K562 (cell line): ENCODE measurements around the gene MAP4K4.

Experiments
- GATA2 ChIP-seq: sonication (generic); formaldehyde crosslinking; IDR thresholded peaks from 2 replicates; pipeline ENCODE4 v1.4.0; 2020; ENCODE audit warnings: mild to moderate bottlenecking, missing genetic modification reagents
- HCFC1 ChIP-seq: IDR thresholded peaks from 2 replicates; pipeline ENCODE4 v1.6.1; 2012; ENCODE audit warnings: low read depth, low read length, improper control_type of control experiment
- JUND ChIP-seq, 2 experiments: IDR thresholded peaks; 2 replicates in 1 of 2; 3 replicates in 1 of 2; pipeline ENCODE4 v1.6.1; 2011; ENCODE audit warnings: borderline replicate concordance in 2 of 2, low read depth in 2 of 2, low read length in 2 of 2, improper control_type of control experiment in 1 of 2, missing biosample characterization in 1 of 2, missing genetic modification characterization in 1 of 2, missing genetic modification reagents in 1 of 2
- PRMT5 ChIP-seq: sonication (generic); formaldehyde crosslinking; IDR thresholded peaks from 2 replicates; pipeline ENCODE4 v1.5.0; 2020; ENCODE audit warnings: missing genetic modification reagents
- ZFPM2 ChIP-seq: fragments of 250-450 bp; sonication (Bioruptor Pico); IDR thresholded peaks from 2 replicates; pipeline ENCODE4 v1.5.1; 2022; ENCODE audit warnings: mild to moderate bottlenecking
- ZNF583 ChIP-seq: fragments of 250-450 bp; sonication (Bioruptor Pico); IDR thresholded peaks from 2 replicates; pipeline ENCODE4 v1.4.0; 2020
- TF ChIP-seq, protein P1 (sequence below): sonication (generic); formaldehyde crosslinking; IDR thresholded peaks from 2 replicates; pipeline ENCODE4 v1.8.1; 2023; ENCODE audit warnings: mild to moderate bottlenecking, missing genetic modification reagents
- TF ChIP-seq, protein P2 (sequence below), 3 experiments: IDR thresholded peaks in 2 of 3; conservative IDR thresholded peaks in 1 of 3; 2 replicates each; pipeline ENCODE4 v1.5.1; 2011 to 2012; ENCODE audit warnings: low read length in 3 of 3, mild to moderate bottlenecking in 3 of 3, control low read depth in 2 of 3, improper control_type of control experiment in 1 of 3, inconsistent platforms in 1 of 3, low read depth in 1 of 3, mixed read lengths in 1 of 3, moderate library complexity in 1 of 3; ENCODE audit not compliant: insufficient read depth in 2 of 3
- TF ChIP-seq, protein P3 (sequence below): sonication (generic); formaldehyde crosslinking; IDR thresholded peaks from 2 replicates; pipeline ENCODE4 v1.8.1; 2023; ENCODE audit warnings: mild to moderate bottlenecking, missing genetic modification reagents
- TF ChIP-seq, protein P4 (sequence below): sonication (generic); formaldehyde crosslinking; IDR thresholded peaks from 2 replicates; pipeline ENCODE4 v1.8.0; 2022; ENCODE audit warnings: mild to moderate bottlenecking, missing genetic modification reagents

DNA sequence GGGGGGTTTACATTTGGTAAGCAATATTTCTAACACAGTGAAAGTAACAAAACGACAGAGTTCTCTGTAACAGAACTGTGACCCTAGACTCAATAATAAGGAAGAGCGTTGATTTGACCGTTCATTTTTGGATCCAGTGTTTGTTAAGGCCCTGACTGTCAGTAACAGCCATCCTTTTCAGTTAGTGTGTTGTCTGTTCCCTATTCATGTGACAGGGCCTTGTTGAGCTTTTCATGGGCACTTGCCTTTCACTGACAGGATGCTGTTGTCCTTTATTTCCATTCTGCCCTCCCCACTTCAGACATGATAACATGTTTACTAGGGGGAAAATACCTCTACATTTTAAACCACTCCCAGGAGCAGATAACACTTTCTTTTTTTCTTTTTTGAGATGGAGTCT lies 45.8 kb downstream of the MAP4K4 start:
- TF ChIP-seq, protein P1, sequence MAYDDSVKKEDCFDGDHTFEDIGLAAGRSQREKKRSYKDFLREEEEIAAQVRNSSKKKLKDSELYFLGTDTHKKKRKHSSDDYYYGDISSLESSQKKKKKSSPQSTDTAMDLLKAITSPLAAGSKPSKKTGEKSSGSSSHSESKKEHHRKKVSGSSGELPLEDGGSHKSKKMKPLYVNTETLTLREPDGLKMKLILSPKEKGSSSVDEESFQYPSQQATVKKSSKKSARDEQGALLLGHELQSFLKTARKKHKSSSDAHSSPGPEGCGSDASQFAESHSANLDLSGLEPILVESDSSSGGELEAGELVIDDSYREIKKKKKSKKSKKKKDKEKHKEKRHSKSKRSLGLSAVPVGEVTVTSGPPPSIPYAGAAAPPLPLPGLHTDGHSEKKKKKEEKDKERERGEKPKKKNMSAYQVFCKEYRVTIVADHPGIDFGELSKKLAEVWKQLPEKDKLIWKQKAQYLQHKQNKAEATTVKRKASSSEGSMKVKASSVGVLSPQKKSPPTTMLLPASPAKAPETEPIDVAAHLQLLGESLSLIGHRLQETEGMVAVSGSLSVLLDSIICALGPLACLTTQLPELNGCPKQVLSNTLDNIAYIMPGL (CRISPR knock-in tag): no peak
- TF ChIP-seq ZNF583 (CRISPR knock-in tag) (no peak), ZFPM2 (no peak), HCFC1 (no peak), JUND (IDR thresholded peaks at IDR 0.05; ENCODE audit: borderline replicate concordance, low read depth, low read length) (no peak), JUND (tag; IDR thresholded peaks at IDR 0.05; ENCODE audit: borderline replicate concordance, low read depth, low read length) (no peak), GATA2 (no peak), PRMT5 (CRISPR knock-in tag) (no peak)
- TF ChIP-seq, protein P2, sequence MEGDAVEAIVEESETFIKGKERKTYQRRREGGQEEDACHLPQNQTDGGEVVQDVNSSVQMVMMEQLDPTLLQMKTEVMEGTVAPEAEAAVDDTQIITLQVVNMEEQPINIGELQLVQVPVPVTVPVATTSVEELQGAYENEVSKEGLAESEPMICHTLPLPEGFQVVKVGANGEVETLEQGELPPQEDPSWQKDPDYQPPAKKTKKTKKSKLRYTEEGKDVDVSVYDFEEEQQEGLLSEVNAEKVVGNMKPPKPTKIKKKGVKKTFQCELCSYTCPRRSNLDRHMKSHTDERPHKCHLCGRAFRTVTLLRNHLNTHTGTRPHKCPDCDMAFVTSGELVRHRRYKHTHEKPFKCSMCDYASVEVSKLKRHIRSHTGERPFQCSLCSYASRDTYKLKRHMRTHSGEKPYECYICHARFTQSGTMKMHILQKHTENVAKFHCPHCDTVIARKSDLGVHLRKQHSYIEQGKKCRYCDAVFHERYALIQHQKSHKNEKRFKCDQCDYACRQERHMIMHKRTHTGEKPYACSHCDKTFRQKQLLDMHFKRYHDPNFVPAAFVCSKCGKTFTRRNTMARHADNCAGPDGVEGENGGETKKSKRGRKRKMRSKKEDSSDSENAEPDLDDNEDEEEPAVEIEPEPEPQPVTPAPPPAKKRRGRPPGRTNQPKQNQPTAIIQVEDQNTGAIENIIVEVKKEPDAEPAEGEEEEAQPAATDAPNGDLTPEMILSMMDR (IDR thresholded peaks at IDR 0.05 in 2 of 3, conservative IDR thresholded peaks at IDR 0.05 in 1 of 3; ENCODE audit: insufficient read depth in 2 of 3, low read depth in 1 of 3, low read length in 3 of 3): no peak
- TF ChIP-seq, protein P3, sequence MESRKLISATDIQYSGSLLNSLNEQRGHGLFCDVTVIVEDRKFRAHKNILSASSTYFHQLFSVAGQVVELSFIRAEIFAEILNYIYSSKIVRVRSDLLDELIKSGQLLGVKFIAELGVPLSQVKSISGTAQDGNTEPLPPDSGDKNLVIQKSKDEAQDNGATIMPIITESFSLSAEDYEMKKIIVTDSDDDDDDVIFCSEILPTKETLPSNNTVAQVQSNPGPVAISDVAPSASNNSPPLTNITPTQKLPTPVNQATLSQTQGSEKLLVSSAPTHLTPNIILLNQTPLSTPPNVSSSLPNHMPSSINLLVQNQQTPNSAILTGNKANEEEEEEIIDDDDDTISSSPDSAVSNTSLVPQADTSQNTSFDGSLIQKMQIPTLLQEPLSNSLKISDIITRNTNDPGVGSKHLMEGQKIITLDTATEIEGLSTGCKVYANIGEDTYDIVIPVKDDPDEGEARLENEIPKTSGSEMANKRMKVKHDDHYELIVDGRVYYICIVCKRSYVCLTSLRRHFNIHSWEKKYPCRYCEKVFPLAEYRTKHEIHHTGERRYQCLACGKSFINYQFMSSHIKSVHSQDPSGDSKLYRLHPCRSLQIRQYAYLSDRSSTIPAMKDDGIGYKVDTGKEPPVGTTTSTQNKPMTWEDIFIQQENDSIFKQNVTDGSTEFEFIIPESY (CRISPR knock-in tag): no peak
- TF ChIP-seq, protein P4, sequence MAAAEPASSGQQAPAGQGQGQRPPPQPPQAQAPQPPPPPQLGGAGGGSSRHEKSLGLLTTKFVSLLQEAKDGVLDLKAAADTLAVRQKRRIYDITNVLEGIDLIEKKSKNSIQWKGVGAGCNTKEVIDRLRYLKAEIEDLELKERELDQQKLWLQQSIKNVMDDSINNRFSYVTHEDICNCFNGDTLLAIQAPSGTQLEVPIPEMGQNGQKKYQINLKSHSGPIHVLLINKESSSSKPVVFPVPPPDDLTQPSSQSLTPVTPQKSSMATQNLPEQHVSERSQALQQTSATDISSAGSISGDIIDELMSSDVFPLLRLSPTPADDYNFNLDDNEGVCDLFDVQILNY (CRISPR knock-in tag): no peak
